Liver (tissue), 9 donors: Measurements from ENCODE around the gene HDAC8. TPM values are rescaled to one million over a fixed set of nuclear protein-coding genes. Genes with fewer than 3 reads are reported as not detected.

ENCODE experiments used
- DNase-seq: peaks from one replicate; pipeline ENCODE4 v3.0.0-alpha.2; 2017; ENCODE audit warnings: low spot score
- H3K27ac ChIP-seq, 2 donors: one replicate each; pipeline ENCODE4 v1.7.0; 2013; ENCODE audit warnings: inconsistent platforms in 2 of 2, low read length in 2 of 2, control low read depth in 1 of 2, low read depth in 1 of 2, mild to moderate bottlenecking in 1 of 2
- H3K27me3 ChIP-seq, 4 donors: one replicate each; pipeline versions ENCODE4 v1.6.1 to v1.7.0; 2013; ENCODE audit warnings: low read length in 3 of 4, inconsistent platforms in 1 of 4, mild to moderate bottlenecking in 1 of 4, moderate library complexity in 1 of 4; ENCODE audit not compliant: control insufficient read depth in 4 of 4, insufficient read depth in 4 of 4
- H3K36me3 ChIP-seq, 4 donors: one replicate each; pipeline versions ENCODE4 v1.6.1 to v1.7.0; 2013; ENCODE audit warnings: low read length in 3 of 4, mild to moderate bottlenecking in 3 of 4, low read depth in 1 of 4, moderate library complexity in 1 of 4; ENCODE audit not compliant: control insufficient read depth in 4 of 4, insufficient read depth in 3 of 4
- H3K4me1 ChIP-seq, 4 donors: one replicate each; pipeline versions ENCODE4 v1.6.1 to v1.7.0; 2013; ENCODE audit warnings: low read length in 3 of 4, mild to moderate bottlenecking in 3 of 4, moderate library complexity in 1 of 4; ENCODE audit not compliant: control insufficient read depth in 4 of 4, insufficient read depth in 4 of 4
- H3K4me3 ChIP-seq, 3 donors: one replicate each; pipeline versions ENCODE4 v1.6.1 to v1.7.0; 2013; ENCODE audit warnings: low read length in 3 of 3, control low read depth in 1 of 3, low read depth in 1 of 3, mild to moderate bottlenecking in 1 of 3
- H3K9ac ChIP-seq, 2 donors: one replicate each; pipeline ENCODE4 v1.7.0; 2013; ENCODE audit warnings: low read length in 2 of 2, mild to moderate bottlenecking in 2 of 2, moderate library complexity in 2 of 2, control low read depth in 1 of 2, low read depth in 1 of 2
- H3K9me3 ChIP-seq, 4 donors: one replicate each; pipeline versions ENCODE4 v1.6.1 to v1.7.0; 2013; ENCODE audit warnings: low read length in 3 of 4; ENCODE audit not compliant: control insufficient read depth in 4 of 4
- CTCF ChIP-seq: fragments of 150-350 bp; IDR thresholded peaks from 2 replicates; pipeline ENCODE4 v1.5.1; 2017; ENCODE audit warnings: improper control_type of control experiment, low read depth, low read length; ENCODE audit not compliant: missing input control
- EGR1 ChIP-seq, 2 donors: IDR thresholded peaks; 2 replicates each; pipeline ENCODE4 v1.6.1; 2016 to 2018; ENCODE audit warnings: antibody characterized with exemption in 2 of 2, low read depth in 2 of 2
- FOXA2 ChIP-seq: IDR thresholded peaks from 2 replicates; pipeline ENCODE4 v1.6.1; 2016; ENCODE audit warnings: antibody characterized with exemption
- GABPA ChIP-seq, 2 donors: IDR thresholded peaks in 1 of 2; conservative IDR thresholded peaks in 1 of 2; 2 replicates each; pipeline ENCODE4 v1.6.1; 2016; ENCODE audit warnings: antibody characterized with exemption in 2 of 2, mild to moderate bottlenecking in 1 of 2, moderate library complexity in 1 of 2
- HNF4A ChIP-seq, 2 donors: conservative IDR thresholded peaks; 2 replicates each; pipeline ENCODE4 v1.6.1; 2016; ENCODE audit warnings: antibody characterized with exemption in 2 of 2, mild to moderate bottlenecking in 2 of 2
- HNF4G ChIP-seq: IDR thresholded peaks from 2 replicates; pipeline ENCODE4 v1.6.1; 2016; ENCODE audit warnings: antibody characterized with exemption
- JUND ChIP-seq, 2 donors: IDR thresholded peaks; 2 replicates each; pipeline ENCODE4 v1.6.1; 2016; ENCODE audit warnings: antibody characterized with exemption in 2 of 2
- NR2F2 ChIP-seq: IDR thresholded peaks from 2 replicates; pipeline ENCODE4 v1.6.1; 2016; ENCODE audit warnings: antibody characterized with exemption
- RAD21 ChIP-seq, 2 donors: IDR thresholded peaks; 2 replicates each; pipeline ENCODE4 v1.6.1; 2016; ENCODE audit warnings: antibody characterized with exemption in 2 of 2, mild to moderate bottlenecking in 2 of 2
- REST ChIP-seq: IDR thresholded peaks from 2 replicates; pipeline ENCODE4 v1.6.1; 2016; ENCODE audit warnings: antibody characterized with exemption, mild to moderate bottlenecking
- RXRA ChIP-seq, 2 donors: IDR thresholded peaks; 2 replicates each; pipeline ENCODE4 v1.6.1; 2017 to 2018; ENCODE audit warnings: antibody characterized with exemption in 2 of 2, mild to moderate bottlenecking in 1 of 2
- TAF1 ChIP-seq: conservative IDR thresholded peaks from 2 replicates; pipeline ENCODE4 v1.6.1; 2016; ENCODE audit warnings: antibody characterized with exemption, mild to moderate bottlenecking
- YY1 ChIP-seq: IDR thresholded peaks from 2 replicates; pipeline ENCODE4 v1.6.1; 2016; ENCODE audit warnings: antibody characterized with exemption, mild to moderate bottlenecking
- ZBTB33 ChIP-seq: IDR thresholded peaks from 2 replicates; pipeline ENCODE4 v1.6.1; 2016; ENCODE audit warnings: antibody characterized with exemption
- WGBS: extraction: QIAGEN DNeasy Blood & Tissue Kit; methylation state at CpG from one replicate; pipeline ENCODE4 v1.1.7; 2013; 5-methylcytosine and 5-hydroxymethylcytosine counted together
- polyA plus RNA-seq, 2 donors: library from polyadenylated mRNA; stranded (reverse) in 1 of 2; unstranded in 1 of 2; fragments of 200-250 nt in 1 of 2; fragments of >200 nt in 1 of 2; fragmentation: Nextera tagmentation in 1 of 2; extraction: Ambion mirVana in 1 of 2; gene quantifications; one replicate each; pipeline versions ENCODE4 v1.2.1 to v1.2.3, GENCODE V29; 2013 to 2015
- total RNA-seq, 2 donors: library from RNA; depleted of rRNA; stranded (reverse); fragments of >200 nt; gene quantifications; one replicate each; pipeline ENCODE4 v1.2.3, GENCODE V29; 2014
- donor health status: healthy.
- donor health status: healthy.
- donor health status: healthy.
- donor health status: healthy.
- donor health status: healthy.

The HDAC8 gene
- total and polyA plus RNA-seq, 4 donors = 11.1 to 30.4 (median 14.0) TPM

- Histone ChIP-seq H3K4me3 (no peak overlapping the region), H3K4me1 (no peaks in the 10 kb centered on the region), H3K9me3 (no peaks in the 10 kb centered on the region), H3K27ac (no peak overlapping the region), H3K36me3 (no peaks in the 10 kb centered on the region), H3K27me3 (peaks cover 0 to 2% (median 0%) of the 10 kb centered on the region in 4 donors), H3K9ac (no peak overlapping the region)
- 79% methylated on average over 1 of the region's 1 CpG for WGBS
- TF ChIP-seq RAD21 (IDR thresholded peaks at IDR 0.05) (no peak), GABPA (IDR thresholded peaks at IDR 0.05 in 1 of 2, conservative IDR thresholded peaks at IDR 0.05 in 1 of 2) (no peak), HNF4G (no peak), TAF1 (no peak), HNF4A (conservative IDR thresholded peaks at IDR 0.05) (no peak), ZBTB33 (no peak), RXRA (IDR thresholded peaks at IDR 0.05) (no peak), YY1 (no peak), NR2F2 (no peak), EGR1 (IDR thresholded peaks at IDR 0.05; ENCODE audit: low read depth in 2 of 2) (no peak)
- DNase-seq = no peak
Measured at GRCh38 chrX:72396117-72396516, 176.5 kb downstream of the HDAC8 start.

- 67% methylated on average over 1 of the region's 1 CpG for WGBS
- Histone ChIP-seq H3K4me3 (no peak overlapping the region), H3K9me3 (no peaks in the 10 kb centered on the region), H3K27me3 (peaks cover 0 to 2% (median 0%) of the 10 kb centered on the region in 4 donors), H3K4me1 (no peaks in the 10 kb centered on the region), H3K36me3 (no peaks in the 10 kb centered on the region), H3K9ac (no peak overlapping the region), H3K27ac (no peak overlapping the region)
- DNase-seq = no peak
- TF ChIP-seq YY1 (no peak), CTCF (no peak), HNF4A (conservative IDR thresholded peaks at IDR 0.05) (no peak), REST (no peak), JUND (IDR thresholded peaks at IDR 0.05) (no peak), RAD21 (IDR thresholded peaks at IDR 0.05) (no peak), FOXA2 (no peak)
Measured at GRCh38 chrX:72395237-72395636, 177.4 kb downstream of the HDAC8 start.
